Astrocyte of the spinal cord (primary cell): ENCODE measurements around the gene PROKR2.

Experiments used
- DNase-seq: peaks from one replicate; pipeline ENCODE4 v3.0.0; 2011; ENCODE audit warnings: low read depth, low spot score
- H3K4me3 ChIP-seq: 2 replicates; pipeline ENCODE4 v1.5.1; 2011; ENCODE audit warnings: low read depth, mild to moderate bottlenecking, low read length, moderate library complexity
- CTCF ChIP-seq: IDR thresholded peaks from 2 replicates; pipeline ENCODE4 v1.5.1; 2012; ENCODE audit warnings: low read depth, mild to moderate bottlenecking, low read length, inconsistent platforms
- in situ Hi-C: cut with HindIII; loops from 2 replicates; pipeline ENCODE4 v1.10.0; 2017; ENCODE audit warnings: low sequenced_read_pairs

The PROKR2 gene

DNA sequence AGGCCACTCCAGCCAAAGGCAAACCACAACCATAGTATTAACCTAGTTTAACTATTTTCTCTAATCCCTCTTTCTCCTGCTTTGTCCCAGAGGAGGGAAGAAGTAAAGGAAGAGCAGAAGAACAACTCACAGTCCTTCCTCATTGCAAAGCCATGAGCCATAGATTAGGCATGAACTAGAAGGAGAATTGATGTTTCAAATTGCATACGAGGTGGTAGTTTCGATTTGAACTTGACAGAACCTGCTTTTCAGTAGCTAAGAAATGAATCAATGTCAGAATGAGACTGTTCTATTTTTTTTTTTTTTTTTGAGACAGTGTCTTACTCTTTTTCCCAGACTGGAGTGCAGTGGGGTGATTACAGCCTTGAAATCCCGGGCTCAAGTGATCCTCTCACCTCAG lies 48.3 kb downstream of the PROKR2 start:
- DNase-seq = no peak
- no peak overlapping the region for H3K4me3 ChIP-seq
- TF ChIP-seq CTCF = no peak
- in situ Hi-C loops = no loop called here

- no peak for TF ChIP-seq CTCF
- DNase-seq = no peak
- H3K4me3 ChIP-seq = no peak overlapping the region
- in situ Hi-C loops = no loop called here
Measured at GRCh38 chr20:5267092-5267491, 49.7 kb downstream of the PROKR2 start.
